ENCODE results near the gene UBFD1.
"Not testable (repeated sequence)": the region's sequence is repeated elsewhere in the genome, so short reads cannot be mapped to it uniquely, and the experiment has no call there.

UBFD1 gene

DNA sequence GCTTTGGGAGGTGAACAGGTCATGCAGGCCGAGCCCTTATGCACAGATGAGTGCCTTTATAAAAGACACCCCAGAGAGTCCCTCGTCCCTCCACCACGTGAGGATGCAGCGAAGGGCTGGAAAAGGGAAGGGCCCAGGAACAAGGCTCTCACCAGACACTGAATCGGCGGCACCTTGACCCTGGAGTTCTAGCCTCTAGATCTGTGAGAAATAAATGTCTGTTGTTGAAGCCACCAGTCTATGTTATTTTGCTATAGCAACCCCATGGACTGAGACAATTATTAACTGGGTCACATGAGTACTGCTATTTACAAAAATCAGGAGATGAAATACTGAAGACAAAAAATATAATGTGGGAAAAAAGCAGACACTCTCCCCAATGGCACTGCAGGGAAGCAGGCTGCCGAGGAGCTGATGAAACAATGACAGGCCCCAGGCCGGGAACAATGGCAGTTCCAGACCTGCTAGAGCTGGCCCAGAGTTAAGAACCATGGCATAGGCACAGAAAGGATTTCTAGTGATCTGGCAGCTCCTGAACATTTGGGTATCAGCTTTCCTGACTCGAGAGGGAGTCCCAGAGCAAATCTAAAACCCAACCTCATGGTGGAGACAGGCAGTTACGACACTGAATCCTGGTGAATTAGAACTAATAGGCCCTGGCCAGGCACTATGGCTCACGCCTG lies 29.4 kb upstream of the UBFD1 start:
- no peak for DNase-seq

- no peak for DNase-seq
These were observed 28.8 kb upstream of the UBFD1 start for GRCh38 chr16:23528644-23529310.

DNA sequence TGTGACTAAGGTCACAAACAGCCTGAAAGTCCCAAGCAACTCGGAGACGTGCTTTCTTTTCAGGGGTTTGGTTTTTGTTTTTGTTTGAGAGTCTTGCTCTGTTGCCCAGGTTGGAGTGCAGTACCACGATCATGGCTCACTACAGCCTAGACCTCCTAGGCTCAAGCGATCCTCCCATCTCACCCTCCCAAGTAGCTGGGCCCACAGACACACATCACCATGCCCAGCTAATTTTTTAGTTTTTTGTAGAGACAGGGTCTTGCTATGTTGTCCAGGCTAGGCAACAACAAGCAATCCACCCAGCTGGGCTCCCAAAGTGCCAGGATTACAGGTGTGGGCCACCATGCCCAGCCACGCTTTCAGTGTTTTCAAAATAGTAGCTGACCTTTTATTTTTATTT lies 27.5 kb upstream of the UBFD1 start:
- DNase-seq, result no peak

- DNase-seq, result no peak
These were observed 25.1 kb upstream of the UBFD1 start for GRCh38 chr16:23532448-23532847.

DNA sequence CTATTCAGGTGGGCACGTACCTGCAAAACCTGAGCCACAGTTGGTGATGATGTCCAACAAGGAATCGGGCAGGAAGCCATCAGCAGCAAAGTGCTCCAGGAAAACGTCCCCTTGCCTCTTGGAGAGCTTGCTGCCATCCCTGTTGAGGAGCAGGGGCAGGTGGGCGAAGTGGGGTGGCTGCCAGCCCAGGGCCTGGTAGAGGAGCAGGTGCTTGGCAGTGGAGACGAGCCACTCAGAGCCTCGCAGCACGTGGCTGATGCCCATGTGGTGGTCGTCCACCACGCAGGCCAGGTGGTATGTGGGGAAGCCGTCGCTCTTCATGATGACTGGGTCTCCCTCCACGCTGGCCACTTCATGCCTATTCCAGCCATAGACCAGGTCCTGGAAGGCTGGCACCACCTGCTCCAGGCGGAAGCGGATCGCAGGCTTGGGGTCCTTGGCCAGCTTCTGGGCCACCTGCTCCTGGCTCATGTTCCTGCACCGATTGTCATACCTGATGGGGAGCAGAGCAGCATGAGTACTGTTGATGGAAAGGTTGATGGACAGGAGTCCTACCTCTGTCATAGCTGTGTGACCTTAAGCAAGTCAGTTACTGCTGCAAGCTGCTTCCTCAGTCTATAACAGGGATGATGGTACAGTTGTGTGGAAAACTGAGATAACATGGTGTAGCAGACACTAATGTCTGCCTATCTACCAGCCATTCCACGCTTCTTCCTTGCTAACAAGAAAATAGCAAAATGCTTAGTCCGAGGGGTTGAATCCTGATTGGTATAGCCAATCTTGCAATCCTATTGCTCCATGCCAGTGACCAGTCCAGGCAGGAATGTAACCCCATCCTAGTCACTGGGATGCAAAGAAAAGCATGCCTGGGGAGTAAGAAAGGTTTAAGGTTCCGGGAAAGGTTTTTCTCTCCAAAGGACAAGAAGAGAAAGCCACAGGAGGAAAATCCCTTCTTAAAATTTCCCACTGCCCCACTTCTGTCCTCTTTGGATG lies 22.4 kb upstream of the UBFD1 start:
- DNase-seq, result peak; percentile 37

GRCh38 chr16:23535901-23536300 lies 21.6 kb upstream of the UBFD1 start:
- DNase-seq, result no peak

- no peak for DNase-seq
These were observed 20.1 kb upstream of the UBFD1 start for GRCh38 chr16:23537390-23537789.

- DNase-seq, result no peak
These were observed 18.6 kb upstream of the UBFD1 start for GRCh38 chr16:23538919-23539278.

GRCh38 chr16:23539984-23540816 lies 17.3 kb upstream of the UBFD1 start:
- DNase-seq, result peak; percentile 80

GRCh38 chr16:23540817-23541178 lies 16.7 kb upstream of the UBFD1 start:
- DNase-seq, result not testable (repeated sequence)

DNA sequence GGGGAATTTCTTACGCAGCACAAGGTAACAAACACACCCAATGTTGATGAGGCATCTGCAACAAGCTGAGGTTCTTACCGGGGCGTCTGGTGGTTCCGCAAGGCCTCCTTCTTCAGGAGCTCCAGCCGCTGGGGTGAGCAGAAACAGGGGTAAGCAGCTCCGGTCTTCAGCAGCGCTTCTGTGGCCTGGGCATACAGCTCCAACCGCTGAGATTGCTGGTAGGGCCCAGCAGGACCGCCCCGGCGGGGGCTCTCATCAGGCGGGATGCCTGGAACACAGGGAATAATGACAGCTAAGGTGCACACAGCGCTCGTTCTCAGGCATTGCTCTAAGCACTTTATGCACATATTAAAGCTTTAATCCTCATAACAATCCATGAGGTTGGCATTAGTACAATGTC lies 13.1 kb upstream of the UBFD1 start:
- DNase-seq, result no peak

GRCh38 chr16:23549938-23550337 lies 7.6 kb upstream of the UBFD1 start:
- DNase-seq, result no peak

DNA sequence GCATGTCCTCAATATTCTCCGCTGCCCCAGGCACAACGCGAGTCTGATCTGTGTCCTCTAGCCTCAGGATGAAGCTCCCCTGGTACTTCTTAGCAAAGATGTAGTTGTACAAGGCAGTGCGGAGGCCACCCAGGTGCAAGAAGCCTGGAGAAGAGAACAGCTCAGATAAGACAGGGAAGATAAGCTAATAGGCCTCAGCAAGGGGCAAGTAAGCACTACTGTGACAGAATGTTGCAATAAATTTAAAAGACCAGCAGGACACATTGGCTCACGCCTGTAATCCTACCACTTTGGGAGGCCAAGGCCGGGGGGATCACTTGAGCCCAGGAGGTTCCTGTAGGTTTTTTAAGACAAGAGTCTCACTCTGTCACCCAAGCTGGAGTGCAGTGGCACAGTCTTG lies 5.4 kb upstream of the UBFD1 start:
- DNase-seq, result no peak

GRCh38 chr16:23554536-23554935 lies 3.0 kb upstream of the UBFD1 start:
- no peak for DNase-seq

GRCh38 chr16:23557779-23558702 lies 514 bp downstream of the UBFD1 start:
- DNase-seq, result no peak

GRCh38 chr16:23561586-23561985 lies 4.1 kb downstream of the UBFD1 start:
- DNase-seq, result no peak

DNA sequence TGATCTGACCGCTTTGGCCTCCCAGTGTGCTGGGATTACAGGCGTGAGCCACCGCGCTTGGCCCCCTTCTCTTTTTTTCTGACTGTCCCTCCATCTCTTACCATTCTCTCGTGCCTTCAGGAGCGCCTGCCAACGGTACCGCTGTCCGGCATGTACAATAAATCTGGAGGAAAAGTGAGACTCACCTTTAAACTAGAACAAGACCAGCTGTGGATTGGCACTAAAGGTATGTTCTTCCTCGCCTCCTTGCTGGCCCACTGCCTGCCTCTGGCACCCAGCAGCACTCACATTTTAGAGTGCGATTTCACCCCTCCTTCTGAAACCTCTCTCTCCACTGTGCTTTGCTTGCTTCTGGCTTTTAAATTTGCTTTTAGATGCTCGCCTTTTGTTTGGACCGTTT lies 5.0 kb downstream of the UBFD1 start:
- no peak for DNase-seq

- no peak for DNase-seq
These were observed 5.7 kb downstream of the UBFD1 start for GRCh38 chr16:23563186-23563585.

DNA sequence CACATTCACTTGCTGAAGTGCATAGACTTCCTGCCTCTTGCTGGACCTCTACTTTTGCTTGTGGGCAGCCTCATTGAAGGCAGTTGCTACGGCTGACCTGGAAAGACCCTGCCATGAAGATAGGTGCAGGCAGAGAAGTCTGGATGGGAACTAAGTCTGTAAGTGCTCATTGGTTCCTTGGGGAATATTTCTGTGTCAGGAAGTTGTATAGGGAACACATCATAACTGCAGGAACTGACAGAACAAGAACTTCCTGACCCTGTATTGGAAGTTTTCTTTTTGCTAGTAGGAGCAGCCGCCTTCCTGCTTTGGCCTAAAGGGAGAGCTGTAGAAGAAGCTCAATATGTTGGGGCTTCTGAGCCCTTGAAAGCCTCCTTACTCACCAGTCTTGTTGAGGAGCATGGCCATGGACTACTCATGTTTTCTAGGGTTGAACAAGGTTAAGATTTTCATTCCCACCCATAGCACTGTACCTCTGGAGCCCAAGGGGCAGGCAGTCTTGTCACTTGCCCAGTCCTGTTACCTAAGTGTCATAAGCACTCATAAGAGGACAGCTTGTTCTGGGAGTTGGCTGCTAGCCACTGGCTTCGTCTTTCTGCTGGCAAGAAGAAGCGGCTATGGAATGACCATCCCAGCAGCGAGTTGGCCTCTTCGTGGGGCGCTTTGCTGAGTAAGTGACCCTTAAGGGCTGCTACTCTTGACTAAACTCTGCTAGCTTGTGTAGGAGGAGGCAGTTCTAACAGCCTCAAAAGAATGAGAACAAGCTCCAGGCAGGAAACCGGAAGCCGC lies 7.2 kb downstream of the UBFD1 start:
- no peak for DNase-seq

GRCh38 chr16:23566724-23567123 lies 9.2 kb downstream of the UBFD1 start:
- DNase-seq, result no peak

GRCh38 chr16:23567602-23568001 lies 10.1 kb downstream of the UBFD1 start:
- no peak for DNase-seq
